ENCODE results near the gene FMR1.

The FMR1 gene

GRCh38 chrX:147890756-147891155 is 21.0 kb upstream of the FMR1 start:
- no peaks in the 10 kb centered on the region for H3K9me3 ChIP-seq (ENCODE audit: control insufficient read depth, insufficient read depth, low read depth, low read length)
- POLR2A ChIA-PET = no interaction called here
- CTCF ChIA-PET = interaction anchor here (0.7 kb wide), 1 partner anchor 10 kb away, joined by 3 read pairs; no protein-coding TSS in a partner anchor
- no peaks in the 10 kb centered on the region for H3K4me1 ChIP-seq (ENCODE audit: control insufficient read depth, insufficient read depth, low read length)
- no peak overlapping the region for H3K4me3 ChIP-seq (ENCODE audit: low read depth, low read length)
- H3K27ac ChIP-seq (ENCODE audit: extremely low read depth, low read depth, low read length) = no peak overlapping the region
- TF ChIP-seq ZNF404 (tag by site-specific recombination; IDR thresholded peaks at IDR 0.05) (no peak), ZNF596 (tag by site-specific recombination; IDR thresholded peaks at IDR 0.05) (no peak)
- H3K36me3 ChIP-seq (ENCODE audit: control insufficient read depth in 2 of 2, insufficient read depth in 1 of 2, low read length in 2 of 2) = no peaks in the 10 kb centered on the region

GRCh38 chrX:147891896-147892295 is 19.8 kb upstream of the FMR1 start:
- no peaks in the 10 kb centered on the region for H3K9me3 ChIP-seq (ENCODE audit: control insufficient read depth, insufficient read depth, low read depth, low read length)
- no peak for TF ChIP-seq ZFHX2 (tag by site-specific recombination; conservative IDR thresholded peaks at IDR 0.05)
- TF ChIP-seq ZNF157 (tag by site-specific recombination; IDR thresholded peaks at IDR 0.05) = no peak
- TF ChIP-seq ZNF140 (tag by site-specific recombination; IDR thresholded peaks at IDR 0.05) = no peak
- TF ChIP-seq ZNF335 (tag by site-specific recombination; conservative IDR thresholded peaks at IDR 0.05) = no peak
- TF ChIP-seq ZNF362 (tag by site-specific recombination; IDR thresholded peaks at IDR 0.05) = no peak
- no peak for TF ChIP-seq TCF7L2 (IDR thresholded peaks at IDR 0.05; ENCODE audit: borderline replicate concordance, low read depth, low read length)
- TF ChIP-seq GLIS1 (tag by site-specific recombination; IDR thresholded peaks at IDR 0.05) = no peak
- no peak for TF ChIP-seq ZNF423 (tag by site-specific recombination; IDR thresholded peaks at IDR 0.05)
- TF ChIP-seq ZNF248 (tag by site-specific recombination; IDR thresholded peaks at IDR 0.05) = no peak
- no peak overlapping the region for H3K27ac ChIP-seq (ENCODE audit: extremely low read depth, low read depth, low read length)
- POLR2A ChIA-PET = no interaction called here
- H3K4me3 ChIP-seq (ENCODE audit: low read depth, low read length) = no peak overlapping the region
- CTCF ChIA-PET = interaction anchor here (0.7 kb wide), 1 partner anchor 48 kb away, joined by 3 read pairs; no protein-coding TSS in a partner anchor
- no peaks in the 10 kb centered on the region for H3K4me1 ChIP-seq (ENCODE audit: control insufficient read depth, insufficient read depth, low read length)
- no peaks in the 10 kb centered on the region for H3K36me3 ChIP-seq (ENCODE audit: control insufficient read depth in 2 of 2, insufficient read depth in 1 of 2, low read length in 2 of 2)

GRCh38 chrX:147893741-147894140 is 18.0 kb upstream of the FMR1 start:
- CTCF ChIA-PET = no interaction called here
- Histone ChIP-seq H3K4me1 (ENCODE audit: control insufficient read depth, insufficient read depth, low read length) (no peaks in the 10 kb centered on the region), H3K9me3 (ENCODE audit: control insufficient read depth, insufficient read depth, low read depth, low read length) (no peaks in the 10 kb centered on the region), H3K36me3 (ENCODE audit: control insufficient read depth in 2 of 2, insufficient read depth in 1 of 2, low read length in 2 of 2) (no peaks in the 10 kb centered on the region), H3K4me3 (ENCODE audit: low read depth, low read length) (no peak overlapping the region), H3K27ac (ENCODE audit: extremely low read depth, low read depth, low read length) (no peak overlapping the region)
- POLR2A ChIA-PET = no interaction called here
- TF ChIP-seq ZNF707 (tag by site-specific recombination; IDR thresholded peaks at IDR 0.05) (no peak), ZNF596 (tag by site-specific recombination; IDR thresholded peaks at IDR 0.05) (no peak), ZNF664 (tag by site-specific recombination; IDR thresholded peaks at IDR 0.05) (no peak), ZNF169 (tag by site-specific recombination; IDR thresholded peaks at IDR 0.05) (no peak), ZNF623 (tag by site-specific recombination; IDR thresholded peaks at IDR 0.05) (no peak), ZNF830 (tag by site-specific recombination; IDR thresholded peaks at IDR 0.05; ENCODE audit: low read depth) (no peak), ZBTB48 (tag by site-specific recombination; IDR thresholded peaks at IDR 0.05) (no peak), REST (tag by site-specific recombination; IDR thresholded peaks at IDR 0.05) (no peak), ZXDB (tag by site-specific recombination; IDR thresholded peaks at IDR 0.05) (no peak), ZNF555 (tag by site-specific recombination; conservative IDR thresholded peaks at IDR 0.05) (no peak), ZNF501 (tag by site-specific recombination; IDR thresholded peaks at IDR 0.05) (no peak), ZBTB6 (tag by site-specific recombination; IDR thresholded peaks at IDR 0.05) (no peak), SCRT1 (tag by site-specific recombination; IDR thresholded peaks at IDR 0.05; ENCODE audit: borderline replicate concordance) (no peak), ZNF677 (tag by site-specific recombination; IDR thresholded peaks at IDR 0.05) (no peak), ZNF146 (tag by site-specific recombination; IDR thresholded peaks at IDR 0.05) (no peak)

Data from HEK293 (cell line).